ENCODE data around the gene TUBA1C.

- TF ChIP-seq POLR2AphosphoS5 (IDR thresholded peaks at IDR 0.05; ENCODE audit: low read depth, low read length) (no peak), POLR2A (IDR thresholded peaks at IDR 0.05; ENCODE audit: low read depth, low read length) (no peak), TAF1 (IDR thresholded peaks at IDR 0.05; ENCODE audit: low read depth, low read length) (no peak), POU2F2 (IDR thresholded peaks at IDR 0.05; ENCODE audit: low read depth, low read length) (no peak), SPI1 (IDR thresholded peaks at IDR 0.05; ENCODE audit: low read depth, low read length) (no peak)
Observed at GRCh38 chr12:49260571-49261363, 4.1 kb upstream of the TUBA1C start.

All from GM12891 (cell line).